GM12892 (cell line): ENCODE data around the gene GALNTL6.

Source experiments
- DNase-seq: peaks from one replicate; pipeline ENCODE4 v3.0.0; 2011; ENCODE audit not compliant: insufficient read length
- FAIRE-seq: peaks from 2 replicates; lab custom pipeline; 2011; peaks lifted over from hg19 to GRCh38; lab: Jason Lieb, UNC
- POLR2A ChIP-seq: IDR thresholded peaks from 2 replicates; pipeline ENCODE4 v1.6.1; 2011; ENCODE audit warnings: low read depth, low read length, control low read depth
- POLR2AphosphoS5 ChIP-seq: IDR thresholded peaks from 2 replicates; pipeline ENCODE4 v1.6.1; 2011; ENCODE audit warnings: low read depth, low read length, control low read depth
- TAF1 ChIP-seq: IDR thresholded peaks from 2 replicates; pipeline ENCODE4 v1.6.1; 2011; ENCODE audit warnings: low read depth, mild to moderate bottlenecking, control low read depth, low read length, borderline replicate concordance

GALNTL6 gene

GRCh38 chr4:172736046-172736445 lies 922.8 kb downstream of the GALNTL6 start:
- DNase-seq (no peak), FAIRE-seq (no peak)
- TF ChIP-seq POLR2A: no peak
- TF ChIP-seq TAF1: no peak
- TF ChIP-seq POLR2AphosphoS5: no peak

GRCh38 chr4:172740434-172740833 lies 927.2 kb downstream of the GALNTL6 start:
- no peak for DNase-seq
- TF ChIP-seq POLR2AphosphoS5 (no peak), POLR2A (no peak), TAF1 (no peak)
- FAIRE-seq: no peak

- TF ChIP-seq POLR2AphosphoS5: no peak
- TF ChIP-seq TAF1: no peak
- TF ChIP-seq POLR2A: no peak
- DNase-seq (no peak), FAIRE-seq (no peak)
Measured at GRCh38 chr4:172750910-172751309, 937.7 kb downstream of the GALNTL6 start.

DNA sequence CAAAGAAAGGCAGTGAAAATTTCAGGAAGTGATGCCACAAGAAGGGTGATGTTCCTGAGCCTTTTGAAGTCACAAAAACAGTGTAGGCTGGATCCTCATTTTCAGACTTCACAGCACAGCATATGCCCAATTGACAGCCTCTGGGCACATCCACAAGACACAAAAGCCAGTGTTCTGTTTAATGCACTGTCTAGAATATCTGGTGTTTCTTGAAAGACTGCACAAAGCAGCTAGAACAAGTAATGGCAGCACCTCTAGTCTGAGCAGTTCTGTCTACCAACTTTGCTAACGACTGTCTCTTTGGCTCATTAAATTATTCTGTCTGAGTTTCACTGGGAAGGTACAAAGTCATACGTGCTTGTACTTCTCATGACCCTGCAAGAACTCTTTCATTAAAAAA lies 938.3 kb downstream of the GALNTL6 start:
- no peak for FAIRE-seq
- TF ChIP-seq TAF1 (no peak), POLR2AphosphoS5 (no peak), POLR2A (no peak)
- DNase-seq: no peak

- FAIRE-seq (no peak), DNase-seq (no peak)
- no peak for TF ChIP-seq POLR2A
- TF ChIP-seq TAF1: no peak
- no peak for TF ChIP-seq POLR2AphosphoS5
Measured at GRCh38 chr4:172758586-172759340, 945.6 kb downstream of the GALNTL6 start.

GRCh38 chr4:172760512-172760911 lies 947.3 kb downstream of the GALNTL6 start:
- FAIRE-seq (no peak), DNase-seq (no peak)
- TF ChIP-seq TAF1: no peak
- no peak for TF ChIP-seq POLR2AphosphoS5
- TF ChIP-seq POLR2A: no peak

DNA sequence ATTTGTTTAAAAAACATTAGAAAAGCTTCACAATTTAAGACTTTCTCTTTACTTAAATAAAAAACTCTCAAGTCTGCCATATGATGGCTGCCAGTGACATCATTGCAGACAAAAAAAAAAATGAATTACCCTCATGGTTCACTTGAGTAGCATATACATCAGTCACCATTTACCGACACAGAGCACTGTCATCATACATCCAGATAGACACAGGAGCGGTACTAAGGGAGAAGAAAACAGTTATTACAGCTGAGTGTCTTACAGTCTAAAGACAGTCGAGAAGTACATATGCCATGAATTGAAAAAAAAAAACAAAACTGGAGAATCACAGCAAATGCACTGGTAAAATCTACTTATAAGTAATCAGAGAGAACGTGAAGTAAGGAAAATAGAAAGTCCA lies 949.7 kb downstream of the GALNTL6 start:
- TF ChIP-seq TAF1 (no peak), POLR2AphosphoS5 (no peak), POLR2A (no peak)
- FAIRE-seq (no peak), DNase-seq (no peak)

GRCh38 chr4:172770787-172771186 lies 957.6 kb downstream of the GALNTL6 start:
- FAIRE-seq (no peak), DNase-seq (no peak)
- TF ChIP-seq POLR2AphosphoS5 (no peak), TAF1 (no peak), POLR2A (no peak)

DNA sequence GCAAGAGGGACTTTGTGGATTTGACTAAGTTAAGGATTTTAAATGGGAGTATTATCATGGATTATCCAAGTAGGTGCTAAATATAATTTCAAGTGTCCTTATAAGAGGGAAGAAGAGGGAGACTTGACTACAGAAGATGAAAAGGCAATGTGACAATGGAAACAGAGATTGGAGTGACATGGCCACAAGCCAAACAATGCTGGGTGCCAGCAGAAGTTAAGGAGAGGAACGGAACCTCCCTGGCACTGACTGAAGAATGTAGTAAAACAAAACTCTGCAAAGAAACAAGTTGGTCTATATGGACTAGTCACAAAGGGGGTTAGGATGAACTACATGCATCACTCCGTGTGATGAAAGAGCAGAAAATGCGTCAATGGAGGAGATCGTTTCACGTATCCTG lies 959.6 kb downstream of the GALNTL6 start:
- DNase-seq (no peak), FAIRE-seq (no peak)
- TF ChIP-seq POLR2A (no peak), TAF1 (no peak), POLR2AphosphoS5 (no peak)

DNA sequence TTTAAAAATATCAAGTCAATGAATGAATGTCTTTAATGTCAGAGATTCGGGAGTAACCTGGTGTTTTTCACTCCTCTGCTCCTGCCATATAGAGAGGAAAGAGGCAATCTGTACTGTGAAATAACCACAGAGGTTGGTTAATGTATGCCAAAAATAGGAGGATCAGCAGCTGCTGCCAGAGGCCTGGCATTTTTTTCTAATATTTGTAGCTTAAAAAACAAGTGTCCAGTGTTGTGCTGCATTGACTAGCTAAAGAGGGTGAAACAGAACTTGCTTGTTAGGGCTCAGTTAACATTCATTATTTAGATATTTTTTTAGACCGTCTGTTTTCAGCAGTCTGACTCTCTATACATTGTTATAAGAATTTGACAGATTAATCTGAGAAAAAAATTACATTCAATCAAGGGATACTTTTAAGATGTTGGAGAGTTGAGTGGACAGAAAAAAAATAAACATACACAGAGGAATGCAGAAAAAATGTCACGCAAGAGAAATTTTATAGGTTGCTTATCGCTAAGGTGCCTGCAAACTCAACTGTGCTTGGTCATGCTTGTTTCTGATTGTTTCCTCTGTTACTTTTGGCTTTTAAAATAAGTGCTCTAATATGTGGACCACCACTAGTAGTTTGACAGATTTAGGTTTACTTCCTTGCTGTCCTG lies 963.1 kb downstream of the GALNTL6 start:
- DNase-seq (no peak), FAIRE-seq (no peak)
- TF ChIP-seq TAF1 (no peak), POLR2AphosphoS5 (no peak), POLR2A (no peak)

DNA sequence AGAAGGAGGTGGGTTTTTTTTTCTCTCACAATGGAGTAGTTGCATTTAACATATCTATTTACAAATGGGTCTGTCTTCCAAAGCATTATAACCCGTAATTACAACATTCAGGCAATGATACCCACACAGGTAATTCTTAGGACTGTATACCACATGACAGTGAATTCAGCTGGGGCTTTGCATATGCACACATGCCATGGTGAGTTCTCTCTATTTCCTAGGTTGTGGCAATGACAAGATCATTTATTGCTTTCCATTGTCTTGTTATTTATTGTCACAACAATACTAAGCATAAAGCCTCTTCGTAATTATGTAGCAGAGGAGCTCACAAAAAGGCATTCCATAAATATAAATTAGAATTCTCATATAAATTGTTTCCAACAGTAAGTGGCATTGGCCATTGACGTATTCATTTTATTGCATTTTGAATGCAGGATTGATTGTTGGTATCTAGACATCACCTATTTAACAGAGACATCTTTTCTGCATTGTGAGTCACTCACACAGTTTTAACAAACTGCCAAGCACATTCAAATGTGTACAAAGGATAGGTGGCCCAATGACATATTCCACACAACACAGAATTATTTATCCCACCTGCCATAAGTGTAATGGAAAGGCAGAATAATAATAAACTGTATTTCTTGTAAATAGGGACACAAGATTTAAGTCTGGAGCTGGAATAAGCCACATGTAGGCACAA lies 964.7 kb downstream of the GALNTL6 start:
- TF ChIP-seq POLR2A (no peak), POLR2AphosphoS5 (no peak), TAF1 (no peak)
- DNase-seq (no peak), FAIRE-seq (no peak)
